Raji (cell line): ENCODE measurements around the gene SH3PXD2A.

ENCODE experiments used
- POLR2A ChIP-seq: IDR thresholded peaks from 2 replicates; pipeline ENCODE4 v1.6.1; 2011; ENCODE audit warnings: low read depth, low read length, control low read depth; ENCODE audit not compliant: insufficient read depth

The SH3PXD2A gene

DNA sequence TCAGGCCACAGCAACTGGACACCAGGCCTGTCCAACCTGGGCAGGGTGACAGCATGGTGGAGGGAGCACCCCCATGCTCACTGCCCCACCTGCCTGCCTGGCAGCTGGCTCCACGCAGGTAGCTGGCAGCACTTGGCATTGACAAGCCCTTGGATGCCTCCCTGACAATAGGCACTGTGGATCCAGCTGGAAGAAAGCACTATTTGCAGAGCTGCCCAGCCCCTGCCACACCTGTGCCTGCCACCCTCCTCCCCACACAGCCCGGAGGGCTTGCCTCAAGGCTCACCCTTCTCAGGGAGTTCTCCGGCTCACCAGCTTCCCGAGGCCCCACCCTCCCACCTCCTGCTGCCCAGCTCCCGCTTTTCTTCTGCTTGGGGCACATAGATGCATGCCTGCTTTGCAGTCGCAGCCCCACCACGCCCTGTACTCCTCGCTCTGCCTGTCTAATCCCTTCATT, 201.8 kb downstream of the SH3PXD2A start:
- TF ChIP-seq POLR2A, result no peak

DNA sequence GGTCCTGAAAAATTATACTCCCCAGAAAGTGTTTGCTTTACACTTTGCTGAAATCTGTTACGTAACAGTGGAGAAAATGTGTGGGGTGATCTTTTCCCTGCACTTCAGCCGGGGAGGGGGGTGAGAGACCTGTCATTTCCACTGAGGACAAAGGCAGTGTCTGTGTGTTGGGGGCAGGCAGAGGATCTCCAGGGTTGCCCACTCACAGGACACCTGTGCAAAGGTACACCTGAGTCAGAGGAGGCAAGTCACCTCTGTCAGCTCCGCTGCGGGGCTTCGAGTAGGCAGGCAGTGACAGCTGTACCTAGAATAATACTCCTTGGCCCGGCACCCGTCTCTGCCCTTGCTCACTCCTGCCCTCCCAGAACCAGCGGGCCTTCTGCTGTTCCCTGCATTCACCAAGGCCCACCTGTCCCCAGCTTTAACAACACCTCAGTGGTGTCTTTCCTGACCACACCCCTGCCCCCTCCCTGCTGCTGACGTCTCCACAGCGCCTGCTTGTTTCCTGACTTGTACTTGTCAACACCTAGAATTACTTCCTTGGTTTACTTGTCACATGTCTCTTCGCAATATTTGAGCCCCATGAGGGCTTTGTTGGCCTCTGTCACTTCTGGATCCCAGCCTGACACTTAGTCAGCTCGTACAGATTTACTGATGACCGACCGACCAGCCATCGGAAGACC, 202.6 kb downstream of the SH3PXD2A start:
- TF ChIP-seq POLR2A, result no peak

DNA sequence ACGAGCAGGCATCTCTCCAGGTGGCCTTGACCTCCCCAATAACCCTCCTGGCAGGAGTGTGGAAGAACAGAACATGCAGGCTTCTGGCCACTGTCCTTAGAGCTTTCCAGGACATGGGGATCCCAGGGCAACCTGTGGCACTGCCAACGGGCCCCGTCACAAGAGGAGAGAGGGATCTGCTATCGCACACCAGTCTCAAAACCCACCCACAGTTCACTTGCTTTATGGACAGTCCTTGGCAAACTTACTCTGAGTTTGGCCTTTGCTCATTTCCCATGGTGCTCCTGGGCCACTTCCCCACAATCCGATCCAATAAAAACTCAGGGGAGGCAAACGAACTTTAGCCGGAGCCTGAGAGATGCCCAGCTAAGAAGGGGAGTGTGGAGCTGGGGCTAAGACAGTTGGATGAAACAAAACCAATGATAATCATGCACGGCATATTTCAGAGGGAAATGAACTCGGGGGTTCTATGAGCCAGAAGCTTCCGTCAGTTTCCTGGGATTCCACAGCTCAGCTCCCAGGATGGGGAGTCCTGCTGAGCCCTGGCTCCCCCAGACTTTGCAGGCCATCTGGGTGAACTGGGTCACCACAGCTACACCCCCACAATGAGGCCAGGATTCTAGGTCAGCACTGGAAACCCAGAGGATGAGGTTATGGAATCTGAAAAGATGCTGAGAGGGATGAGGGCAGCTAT, 203.4 kb downstream of the SH3PXD2A start:
- no peak for TF ChIP-seq POLR2A

DNA sequence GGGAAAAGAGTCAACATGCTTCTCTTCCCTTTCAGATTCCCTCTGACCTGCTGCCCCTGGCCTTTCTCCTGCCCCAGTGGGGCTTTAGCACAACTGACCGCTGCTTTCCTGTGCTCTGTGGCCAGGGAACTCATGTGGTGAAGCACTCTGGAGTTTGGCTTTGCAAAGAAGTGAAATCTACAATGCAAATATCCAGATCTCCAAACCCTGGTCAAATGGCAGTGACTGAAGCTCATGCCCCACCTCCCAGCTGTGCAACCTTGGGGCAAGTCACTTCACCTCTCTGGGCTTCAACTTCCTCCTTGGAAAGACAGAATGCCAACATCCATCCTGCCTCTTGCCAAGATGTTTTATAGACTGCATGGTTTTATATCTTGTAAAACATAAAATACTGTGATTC, 204.0 kb downstream of the SH3PXD2A start:
- no peak for TF ChIP-seq POLR2A

DNA sequence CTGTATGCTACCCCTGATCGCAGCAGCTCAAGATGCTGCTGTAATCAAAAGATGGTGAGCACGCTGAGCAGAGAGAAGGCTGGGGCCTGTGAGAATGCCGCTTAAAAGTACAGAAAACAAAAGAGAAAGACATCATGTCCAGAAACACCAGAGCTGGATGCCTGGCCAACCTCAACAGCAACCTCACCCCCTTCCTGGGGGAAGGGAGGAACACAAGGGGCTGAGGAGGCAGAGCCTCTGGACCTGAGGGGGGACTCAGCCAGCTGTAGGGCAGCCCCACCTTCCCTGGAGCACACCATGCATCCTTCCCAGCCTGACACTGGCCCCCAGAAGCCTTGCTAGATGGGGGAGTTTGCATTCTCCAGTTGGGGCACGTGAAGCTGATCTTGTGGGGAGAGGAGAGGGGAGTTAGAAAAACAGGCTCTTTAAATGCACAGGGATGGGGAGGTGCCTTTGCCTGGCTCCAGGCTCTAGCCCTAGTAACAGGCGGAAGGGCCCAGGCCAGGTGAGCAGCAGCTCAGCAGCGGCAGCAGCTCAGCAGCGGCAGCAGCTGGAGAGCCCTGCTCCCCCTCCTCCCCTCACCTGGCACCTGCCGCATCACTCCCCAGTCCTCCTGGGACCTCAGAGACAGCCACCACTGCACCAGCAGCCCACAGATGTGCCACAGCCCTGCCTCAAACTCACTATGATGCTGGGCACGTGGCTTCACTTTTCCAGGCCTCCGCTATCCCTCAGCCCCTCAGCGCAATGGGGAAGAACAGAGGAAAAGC, 205.5 kb downstream of the SH3PXD2A start:
- no peak for TF ChIP-seq POLR2A

DNA sequence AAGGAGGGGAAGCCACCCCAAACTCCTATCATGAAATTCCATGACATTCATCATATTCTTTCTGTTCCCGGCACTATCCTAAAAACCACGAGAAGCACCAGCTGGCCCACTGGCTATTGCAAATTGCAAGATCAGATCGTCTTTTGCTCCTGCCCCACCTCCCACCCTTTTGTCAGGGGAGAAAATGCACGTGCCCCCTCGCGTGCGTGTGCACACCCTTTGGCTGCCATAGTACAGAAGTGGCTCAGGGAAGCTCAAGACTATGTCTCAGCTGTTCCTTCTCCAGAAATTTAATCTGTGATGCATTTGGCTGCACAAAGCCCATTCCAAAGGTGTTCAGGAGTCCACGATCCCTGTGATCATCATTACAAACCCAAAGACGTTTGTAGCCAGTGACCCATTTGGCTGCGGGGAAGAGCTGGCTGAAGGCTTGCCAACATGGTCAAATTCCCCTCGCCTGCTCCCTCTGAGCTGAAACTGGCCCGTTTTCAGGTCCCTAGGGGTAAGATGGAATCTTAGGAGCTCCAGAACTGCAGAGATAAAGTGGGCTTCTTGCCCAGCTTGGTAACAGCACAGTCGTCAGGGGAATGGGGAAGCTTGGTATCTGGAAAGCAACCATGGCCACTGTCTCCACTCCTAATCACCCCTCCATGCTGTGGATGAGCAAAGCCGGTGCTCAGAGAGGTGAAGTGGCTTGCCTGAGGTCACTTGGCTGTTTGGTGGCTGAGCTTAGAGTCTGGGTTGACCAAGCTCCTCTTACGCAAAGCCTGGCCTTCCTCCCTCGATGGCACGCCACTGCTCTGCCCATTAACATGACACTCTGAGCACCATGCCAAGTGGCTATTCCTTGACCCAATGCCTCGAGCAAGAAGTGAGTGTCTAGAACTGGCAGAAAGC, 206.5 kb downstream of the SH3PXD2A start:
- no peak for TF ChIP-seq POLR2A

DNA sequence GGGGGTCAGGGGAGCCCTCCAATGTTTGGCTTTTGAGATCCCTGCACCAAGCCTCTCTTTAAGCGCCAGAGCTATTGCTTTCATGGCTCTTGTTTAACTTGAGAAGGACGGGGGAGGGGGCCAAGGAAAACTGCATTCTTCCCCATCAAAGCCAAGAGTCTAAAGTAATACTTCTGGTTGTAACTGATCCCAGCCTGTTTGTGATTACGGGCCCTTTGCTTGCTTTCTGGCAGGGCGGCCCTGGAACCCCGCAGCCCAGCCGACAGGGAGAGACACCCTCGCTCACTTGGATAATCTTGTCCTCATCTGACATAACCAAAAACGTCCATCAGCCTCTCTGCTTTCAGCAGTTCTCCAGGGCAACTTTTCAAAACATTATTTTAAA, 207.1 kb downstream of the SH3PXD2A start:
- no peak for TF ChIP-seq POLR2A

DNA sequence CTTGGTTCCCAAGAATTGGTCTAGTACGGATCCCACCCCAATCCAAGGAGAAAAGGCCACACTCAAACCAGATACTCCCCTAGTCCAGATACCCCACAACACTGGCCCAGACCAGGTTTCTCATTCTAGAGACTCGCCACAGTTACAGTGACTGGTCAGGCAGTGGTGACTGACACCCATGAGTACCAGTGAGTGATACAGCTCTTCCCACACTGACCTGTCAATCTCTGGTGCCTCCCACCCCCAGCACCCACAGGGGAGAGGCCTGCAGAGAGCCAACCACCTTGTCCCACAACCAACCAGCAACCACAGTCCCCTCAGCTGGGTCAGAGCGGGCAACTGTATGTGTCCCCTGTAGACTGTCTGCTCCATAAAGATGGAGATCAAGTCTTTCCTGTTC, 209.1 kb downstream of the SH3PXD2A start:
- no peak for TF ChIP-seq POLR2A

DNA sequence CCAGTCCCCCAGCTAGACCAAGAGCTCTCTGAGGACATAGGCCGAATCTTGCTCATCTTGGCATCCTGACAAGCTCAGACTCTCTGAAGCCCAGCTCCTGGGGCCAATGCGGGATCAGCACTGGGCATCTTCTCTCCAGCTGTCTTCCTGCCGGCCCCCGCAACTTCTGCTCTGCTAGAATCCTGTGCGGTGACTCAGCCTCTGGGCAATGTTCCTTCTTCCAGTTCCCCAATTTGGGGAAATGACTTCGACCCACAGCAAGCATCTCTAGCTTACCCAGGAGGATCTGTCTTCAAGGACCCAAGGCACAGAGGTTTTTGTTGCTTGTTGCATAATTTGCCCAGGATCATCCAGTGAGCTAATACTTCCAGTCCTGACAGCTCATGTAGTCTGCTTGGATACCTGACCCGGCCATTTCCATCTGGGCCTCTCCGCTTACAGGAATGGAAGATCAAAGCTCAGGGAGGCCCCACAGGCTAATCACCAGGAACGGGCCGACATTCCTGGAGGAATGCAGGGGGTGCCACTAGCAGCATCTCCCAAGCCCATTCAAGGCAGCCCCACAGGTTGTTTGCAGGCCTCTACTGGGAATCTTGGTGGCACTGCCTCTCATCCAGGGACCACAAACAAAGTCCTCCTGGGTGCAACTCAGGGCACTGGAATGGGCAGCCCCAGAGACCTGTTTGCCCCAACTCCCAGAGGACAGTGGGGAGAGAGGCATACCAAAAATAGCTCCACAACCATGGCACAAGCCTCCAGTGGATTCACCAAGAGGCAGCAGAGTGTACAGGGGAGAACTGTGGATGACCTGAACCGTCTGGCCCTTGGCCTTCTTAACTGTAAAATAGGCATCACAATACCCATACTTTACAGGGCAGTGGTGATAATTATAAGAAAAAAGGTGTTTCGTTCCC, 210.0 kb downstream of the SH3PXD2A start:
- TF ChIP-seq POLR2A, result no peak

DNA sequence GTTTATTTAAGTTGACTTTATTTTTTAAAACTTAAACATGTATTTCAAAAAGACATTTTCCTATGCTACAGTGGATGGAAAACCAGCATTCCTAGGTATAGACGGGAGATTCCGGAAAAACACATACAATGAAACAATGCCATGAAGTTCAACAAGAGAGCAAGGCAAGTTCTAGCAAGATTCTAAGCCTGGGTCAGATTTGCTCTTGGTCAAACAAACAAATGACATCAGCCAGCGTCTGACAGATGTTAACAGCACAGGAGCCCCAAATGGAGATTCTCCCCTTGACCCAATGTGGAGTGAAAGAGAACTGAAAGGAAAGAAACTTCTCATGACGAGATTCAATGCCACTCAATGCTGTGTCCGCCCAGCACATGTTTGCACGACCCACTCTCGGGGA, 212.0 kb downstream of the SH3PXD2A start:
- no peak for TF ChIP-seq POLR2A

DNA sequence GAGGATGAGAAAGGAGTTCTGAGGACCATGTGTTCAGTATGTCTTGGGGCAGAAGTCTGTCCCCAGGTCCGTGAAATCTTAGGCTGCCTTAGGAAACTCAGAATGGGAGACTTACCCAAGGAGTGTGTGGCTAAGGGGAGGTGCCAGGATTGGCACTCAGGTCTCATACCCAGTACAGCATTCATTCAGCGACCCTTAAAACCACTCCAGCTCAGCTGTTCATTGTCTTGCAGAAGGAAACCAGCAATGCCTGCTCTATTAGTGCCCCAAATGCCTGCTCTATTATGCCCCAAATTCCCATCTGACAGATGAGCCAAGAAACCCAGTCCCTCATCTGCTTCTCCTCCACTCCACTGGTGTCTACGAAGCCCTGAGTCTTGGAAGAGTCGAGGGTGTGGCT, 214.1 kb downstream of the SH3PXD2A start:
- no peak for TF ChIP-seq POLR2A

DNA sequence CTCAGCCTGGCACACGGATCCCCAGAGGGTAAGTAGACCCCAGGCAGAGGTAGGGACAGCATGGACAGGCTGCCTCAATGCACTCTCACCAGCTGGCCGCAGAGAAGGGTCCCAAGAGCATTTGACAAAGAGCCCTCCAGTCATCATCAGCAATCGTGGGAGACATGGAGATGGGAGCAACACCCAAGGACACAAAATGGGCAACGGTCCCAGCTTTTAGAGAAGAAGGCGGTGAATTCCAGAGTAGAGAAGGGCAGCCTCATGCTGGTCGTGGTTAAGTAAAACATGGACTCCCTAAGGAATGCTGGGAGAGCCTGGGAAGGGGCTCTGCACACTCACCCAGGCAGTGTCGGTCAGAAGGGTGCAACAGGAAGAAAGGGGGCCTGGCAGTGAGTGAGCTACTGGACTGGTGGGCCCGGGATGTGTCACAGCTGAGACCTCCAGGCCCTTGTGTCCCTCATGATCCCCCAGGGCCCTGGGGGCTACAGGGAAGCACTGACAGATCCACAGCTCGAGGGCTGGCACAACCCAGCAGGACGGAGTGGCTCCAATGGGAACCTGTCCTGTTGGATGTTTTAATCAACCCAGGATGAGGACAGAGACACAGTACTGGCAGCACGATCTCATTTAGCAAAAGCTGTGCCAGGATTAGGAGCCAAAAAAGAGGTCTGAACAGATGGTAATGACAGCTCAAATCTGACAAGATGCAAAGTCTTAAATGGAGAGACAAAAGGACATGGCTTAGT, 214.8 kb downstream of the SH3PXD2A start:
- TF ChIP-seq POLR2A, result no peak

DNA sequence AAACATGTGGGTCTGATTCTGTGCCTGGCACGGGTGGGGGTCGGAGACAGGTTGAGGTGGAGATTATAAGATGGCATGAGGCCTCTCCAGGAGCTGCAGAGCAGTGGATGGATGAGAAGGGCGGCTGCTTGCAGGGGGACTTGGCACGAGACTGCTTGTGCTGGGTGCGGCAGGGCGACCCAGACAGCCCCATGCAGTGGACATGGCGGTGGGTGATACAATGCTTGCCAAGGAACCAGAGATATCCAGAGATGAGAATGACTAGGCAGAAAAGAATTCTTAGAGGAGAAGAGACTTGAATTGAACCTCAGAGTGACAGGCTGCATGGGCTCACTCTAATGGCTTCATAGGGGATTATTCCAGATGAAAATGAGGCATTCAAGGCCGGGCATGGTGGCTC, 216.4 kb downstream of the SH3PXD2A start:
- no peak for TF ChIP-seq POLR2A
